Measurements from ENCODE around the gene LAMA3.

- TF ChIP-seq ATF7 (IDR thresholded peaks at IDR 0.05; ENCODE audit: low read depth) (no peak), CTCF (IDR thresholded peaks at IDR 0.05 in 2 of 3, conservative IDR thresholded peaks at IDR 0.05 in 1 of 3; ENCODE audit: control insufficient read depth in 2 of 3, extremely low read depth in 1 of 3, insufficient read depth in 1 of 3, low read depth in 3 of 3, low read length in 3 of 3) (no peak), CEBPB (IDR thresholded peaks at IDR 0.05; ENCODE audit: borderline replicate concordance in 1 of 2, low read depth in 2 of 2, low read length in 2 of 2) (no peak), CHD2 (IDR thresholded peaks at IDR 0.05; ENCODE audit: borderline replicate concordance, low read depth, low read length) (no peak), SP1 (IDR thresholded peaks at IDR 0.05; ENCODE audit: low read depth, low read length) (no peak), ESRRA (IDR thresholded peaks at IDR 0.05; ENCODE audit: low read length) (no peak), SIN3A (IDR thresholded peaks at IDR 0.05; ENCODE audit: low read depth, low read length) (no peak), REST (IDR thresholded peaks at IDR 0.05; ENCODE audit: low read depth, low read length) (no peak), USF1 (IDR thresholded peaks at IDR 0.05; ENCODE audit: borderline replicate concordance, extremely low read length, insufficient read depth, low read depth, low read length) (no peak), MAX (IDR thresholded peaks at IDR 0.05; ENCODE audit: low read depth, low read length) (no peak), EP300 (IDR thresholded peaks at IDR 0.05; ENCODE audit: borderline replicate concordance in 1 of 2, control insufficient read depth in 1 of 2, low read depth in 2 of 2, low read length in 2 of 2) (no peak)
These were observed 282.5 kb downstream of the LAMA3 start for GRCh38 chr18:23971666-23972230.

Data from GM12878 (cell line).